Right forelimb (tissue), 1 donor: ENCODE data around the gene E2F4.

Source experiments
- DNase-seq: peaks from one replicate; pipeline ENCODE4 v3.0.0-alpha.2; 2018

Gene E2F4

DNA sequence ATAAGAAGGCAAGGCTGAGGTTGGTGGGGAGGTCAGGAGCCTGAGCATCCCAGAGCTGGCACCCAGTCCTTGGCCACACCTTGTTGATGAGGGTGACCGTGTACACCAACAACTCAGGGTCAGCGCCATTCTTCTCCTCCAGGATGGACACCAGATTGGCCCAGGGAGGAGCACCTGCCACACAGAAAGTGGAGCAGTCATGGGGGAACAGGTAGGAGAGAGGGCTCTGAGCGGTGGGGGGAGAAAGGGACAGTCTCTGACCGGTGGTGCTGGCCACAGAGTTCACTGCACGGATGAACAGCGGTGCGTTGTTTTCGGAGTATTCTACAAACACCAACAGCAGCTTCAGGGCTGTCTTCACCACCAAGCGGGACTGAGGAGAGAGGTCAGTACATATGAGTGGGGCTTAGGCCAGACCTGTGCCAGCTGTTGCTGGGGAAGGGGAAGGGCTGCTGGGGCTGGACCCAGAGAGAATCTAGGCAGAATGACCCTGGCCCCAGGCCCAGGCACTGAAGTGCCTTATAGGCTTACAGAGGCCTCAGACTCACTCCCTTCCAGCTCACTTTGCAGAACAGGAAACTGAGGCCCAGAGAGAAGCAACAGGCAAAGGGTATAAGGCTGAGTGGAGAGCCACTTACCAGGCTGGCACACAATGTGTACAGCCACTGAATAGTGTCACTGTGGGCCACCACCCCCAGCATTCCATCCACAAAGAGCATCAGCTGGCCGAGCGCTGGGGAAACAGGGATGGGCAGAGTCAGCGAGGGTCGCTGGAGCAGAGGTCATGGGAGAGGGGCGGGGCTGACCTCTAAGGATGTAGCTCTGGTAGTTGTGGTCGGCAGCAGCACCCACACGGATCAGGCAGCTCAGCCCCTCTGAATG lies 45.7 kb downstream of the E2F4 start:
- no peak for DNase-seq

DNA sequence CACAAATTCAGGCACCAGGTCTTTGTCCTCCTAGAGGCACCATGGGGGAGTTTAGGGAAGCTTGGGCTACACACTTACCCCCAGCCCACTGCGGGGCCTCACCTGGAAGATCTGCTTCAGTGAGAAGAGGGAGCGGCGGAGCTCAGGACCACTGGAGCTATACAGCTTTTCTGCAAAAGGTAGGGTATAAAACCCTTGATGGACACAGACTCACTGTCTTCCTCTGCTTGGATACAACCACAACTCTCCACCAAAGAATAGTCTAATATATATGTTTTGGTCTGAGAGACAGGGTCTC lies 46.3 kb downstream of the E2F4 start:
- DNase-seq: no peak

DNA sequence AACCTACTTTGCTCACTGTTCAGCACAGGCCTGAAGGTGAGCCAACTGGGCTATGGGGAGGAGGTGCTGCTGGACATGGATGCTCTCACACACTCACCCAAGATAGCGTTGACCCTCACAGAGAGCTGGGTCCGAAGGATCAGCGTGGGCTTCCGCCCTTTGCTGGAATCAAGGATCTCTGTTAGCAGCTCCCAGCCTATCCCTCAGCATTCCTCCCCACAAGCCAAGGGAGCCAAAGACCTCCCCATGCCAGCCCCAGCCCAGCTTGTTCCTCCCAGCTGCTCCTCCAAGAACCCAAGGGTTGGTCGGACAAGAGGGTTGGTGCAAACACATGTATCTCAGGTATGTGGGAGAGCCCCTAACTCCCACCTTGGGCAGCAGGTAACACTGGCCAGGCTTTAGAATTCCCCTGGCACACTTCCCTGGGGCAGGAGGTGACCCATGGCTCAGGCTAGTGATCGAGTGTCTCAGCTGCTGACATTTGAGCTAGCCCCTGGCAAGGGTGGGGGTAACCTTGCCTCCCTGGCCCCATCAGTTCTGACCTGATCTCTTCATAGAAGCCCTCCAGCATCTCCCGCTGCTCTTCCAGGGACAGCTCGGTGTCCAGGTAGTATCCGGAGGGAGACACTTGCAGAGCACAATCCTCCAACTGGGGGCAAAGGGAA lies 47.0 kb downstream of the E2F4 start:
- no peak for DNase-seq

DNA sequence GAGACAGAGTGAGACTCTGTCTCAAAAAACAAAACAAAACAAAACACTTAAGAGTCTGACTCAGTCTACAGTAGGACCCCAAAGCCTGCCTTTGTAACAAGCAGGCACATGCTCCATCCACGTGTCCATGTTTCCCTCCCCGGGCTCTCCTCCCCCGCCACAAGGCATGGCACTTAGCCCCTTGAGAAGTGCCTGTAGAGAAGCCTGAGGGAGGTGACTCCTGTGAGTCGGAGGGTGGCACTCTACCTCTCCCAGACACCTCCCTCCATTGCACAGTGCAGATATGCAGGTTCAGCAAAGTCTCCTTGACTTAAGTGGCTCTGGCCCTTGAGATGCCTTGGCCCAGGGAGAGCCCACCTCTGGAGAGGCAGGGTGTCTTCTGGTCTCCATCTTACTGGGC lies 48.6 kb downstream of the E2F4 start:
- DNase-seq: no peak

DNA sequence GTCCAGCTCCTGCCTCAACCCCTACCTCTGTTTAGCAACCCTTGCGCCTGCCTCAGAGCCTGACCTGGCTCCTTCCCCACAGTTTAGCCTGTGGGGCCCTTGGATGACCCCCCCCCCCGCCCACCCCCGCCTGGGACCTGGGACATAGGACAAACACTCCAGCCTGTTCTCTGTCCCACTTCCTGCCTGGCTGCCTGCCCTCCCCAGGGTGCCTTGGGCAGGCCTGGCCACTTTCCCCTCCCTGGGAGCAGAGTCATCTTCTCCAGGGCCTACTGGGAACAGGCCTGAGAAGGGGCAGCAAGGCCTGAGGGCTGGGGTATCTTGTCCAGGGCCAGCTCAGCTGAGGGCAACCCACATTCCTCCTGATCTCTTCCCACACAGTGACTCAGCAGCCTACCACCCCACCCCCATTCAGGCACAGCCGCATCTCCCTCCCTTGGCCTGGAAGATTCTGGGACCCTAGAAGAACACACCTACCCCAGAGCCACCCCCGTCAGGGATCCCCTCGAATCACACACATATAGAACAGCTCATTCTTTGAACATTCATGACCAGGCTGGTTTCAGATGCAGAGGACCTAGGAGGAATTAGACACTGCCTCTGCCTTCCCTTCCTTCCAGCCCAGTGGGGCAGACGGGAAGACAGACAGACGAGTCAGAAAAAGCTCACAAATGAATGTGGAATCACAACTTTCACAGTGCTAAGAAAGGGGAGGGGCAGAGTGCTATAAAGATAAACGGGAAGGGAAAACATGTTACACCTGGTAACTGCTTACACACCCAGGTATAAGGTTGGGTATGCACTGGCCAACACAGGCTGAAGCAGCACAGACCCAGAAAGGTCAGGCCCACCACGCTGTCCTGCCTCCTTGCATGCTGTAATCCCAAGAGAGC lies 49.3 kb downstream of the E2F4 start:
- DNase-seq: no peak

DNA sequence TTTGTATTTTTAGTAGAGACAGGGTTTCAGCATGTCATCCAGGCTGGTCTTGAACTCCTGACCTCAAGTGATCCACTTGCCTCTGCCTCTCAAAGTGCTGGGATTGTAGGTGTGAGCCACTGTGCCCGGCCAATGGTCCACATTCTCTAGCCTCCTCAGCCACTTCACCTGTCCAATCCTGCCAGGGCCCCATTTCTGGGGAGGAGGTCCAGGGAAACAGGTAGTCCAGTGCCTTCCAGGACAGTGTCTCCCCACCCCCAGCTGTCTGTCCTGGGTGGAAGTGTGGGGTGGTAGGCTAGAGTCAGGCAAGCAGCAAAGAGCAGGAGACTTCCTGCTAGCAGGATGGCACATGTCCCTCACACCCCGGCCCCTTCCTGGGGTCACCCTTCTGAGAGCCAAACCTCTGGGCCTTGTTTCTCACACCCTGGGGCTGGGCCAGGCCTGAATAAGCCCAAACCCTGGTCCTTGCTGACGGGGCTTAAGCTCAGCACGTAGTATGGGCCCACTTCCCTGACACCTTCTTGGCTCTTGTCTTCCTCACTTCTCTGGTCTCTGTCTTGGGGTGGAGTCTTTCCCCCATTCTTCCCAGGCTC lies 50.3 kb downstream of the E2F4 start:
- peak; percentile 22 for DNase-seq

DNA sequence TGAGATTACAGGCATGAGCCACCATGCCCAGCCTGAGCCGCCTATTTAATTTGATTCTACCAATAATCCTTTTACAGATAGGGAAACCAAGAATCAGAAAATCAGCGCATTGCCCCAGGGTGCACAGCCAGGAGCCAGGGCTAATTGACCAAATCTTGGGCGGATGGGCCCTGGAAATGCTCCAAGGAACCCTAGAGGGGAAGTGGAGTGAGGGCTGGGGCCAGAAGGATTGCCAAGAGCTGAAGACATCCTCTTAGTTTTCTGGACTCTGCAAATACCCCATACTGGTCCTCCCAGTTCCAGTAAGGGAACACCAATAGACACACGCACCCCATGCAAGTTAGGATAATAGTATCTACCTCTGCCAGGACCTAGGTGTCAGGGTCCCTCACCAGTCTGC lies 51.5 kb downstream of the E2F4 start:
- no peak for DNase-seq

DNA sequence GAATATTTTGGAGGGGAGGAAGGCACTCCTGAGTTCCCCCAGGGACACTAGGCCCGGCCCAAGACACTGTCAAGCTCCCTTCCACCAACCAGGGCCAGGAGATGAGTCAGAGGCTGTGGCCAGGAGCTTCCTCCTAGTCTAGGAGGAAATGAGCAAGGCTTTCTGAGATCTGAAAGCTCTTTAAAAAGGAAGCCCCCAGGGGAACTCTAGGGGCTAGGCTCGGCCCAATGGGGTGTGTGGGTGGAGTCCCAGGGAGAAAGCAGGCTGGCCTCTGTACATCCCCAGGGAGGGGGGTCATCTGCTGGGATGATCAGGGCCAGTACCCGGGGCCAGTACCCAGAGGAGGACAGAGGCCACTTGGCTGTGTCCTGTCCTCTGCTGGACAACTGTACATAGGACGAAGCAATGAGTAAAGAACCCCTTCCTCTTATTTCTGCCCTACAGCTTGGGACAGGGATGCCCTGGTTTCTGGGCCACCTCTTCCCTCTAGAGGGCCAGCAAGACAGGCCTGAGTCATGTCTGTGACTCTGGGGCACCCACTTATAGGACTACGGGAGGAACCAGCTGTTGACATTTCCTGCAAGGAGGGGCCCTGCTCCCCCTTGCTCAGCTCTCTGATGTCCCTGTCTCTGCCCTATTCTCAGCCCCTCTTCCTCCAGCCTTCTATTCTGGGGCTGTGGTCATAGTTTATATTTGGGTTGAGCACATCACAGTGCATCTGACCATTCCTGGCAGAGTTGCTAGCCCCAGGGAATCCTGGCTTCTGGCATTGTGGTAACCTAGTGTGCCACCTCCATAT lies 52.6 kb downstream of the E2F4 start:
- no peak for DNase-seq

DNA sequence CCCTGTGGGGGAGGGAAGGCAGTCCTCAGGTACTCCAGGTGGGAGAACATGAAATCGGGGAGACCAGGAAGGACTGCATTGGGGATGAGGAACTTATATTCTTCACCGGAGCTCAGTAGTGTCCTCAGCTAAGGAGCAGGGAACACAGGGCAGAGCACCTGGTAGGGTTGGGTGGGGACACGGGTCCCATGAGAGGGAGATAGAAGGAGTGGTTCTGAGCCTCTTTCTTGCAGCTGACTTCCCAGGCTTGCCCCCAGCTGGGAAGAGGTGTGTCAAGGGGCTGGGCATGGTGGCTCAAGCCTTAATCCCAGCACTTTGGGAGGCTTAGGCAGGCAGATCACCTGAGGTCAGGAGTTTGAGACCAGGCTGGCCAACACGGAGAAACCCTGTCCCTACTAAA lies 53.2 kb downstream of the E2F4 start:
- DNase-seq: no peak

DNA sequence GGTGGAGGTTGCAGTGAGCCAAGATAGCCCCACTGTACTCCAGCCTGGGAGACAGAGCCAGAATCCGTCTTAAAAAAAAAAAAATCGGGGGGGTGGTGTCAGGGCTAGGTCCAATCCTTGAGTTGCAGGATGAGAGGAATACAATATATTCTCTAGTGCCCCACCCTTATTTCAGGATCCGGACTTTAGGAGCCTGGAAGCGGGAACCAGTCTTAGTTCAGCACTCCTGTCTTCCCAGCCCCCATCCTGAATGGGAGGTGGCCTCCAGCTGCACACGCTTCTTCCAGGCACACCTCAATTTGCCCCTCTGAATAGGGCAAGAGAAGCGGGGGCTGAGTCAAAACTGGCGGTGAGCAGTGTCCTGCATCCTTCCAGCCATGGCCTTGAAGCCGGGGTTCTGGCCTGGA lies 53.7 kb downstream of the E2F4 start:
- DNase-seq: no peak

DNA sequence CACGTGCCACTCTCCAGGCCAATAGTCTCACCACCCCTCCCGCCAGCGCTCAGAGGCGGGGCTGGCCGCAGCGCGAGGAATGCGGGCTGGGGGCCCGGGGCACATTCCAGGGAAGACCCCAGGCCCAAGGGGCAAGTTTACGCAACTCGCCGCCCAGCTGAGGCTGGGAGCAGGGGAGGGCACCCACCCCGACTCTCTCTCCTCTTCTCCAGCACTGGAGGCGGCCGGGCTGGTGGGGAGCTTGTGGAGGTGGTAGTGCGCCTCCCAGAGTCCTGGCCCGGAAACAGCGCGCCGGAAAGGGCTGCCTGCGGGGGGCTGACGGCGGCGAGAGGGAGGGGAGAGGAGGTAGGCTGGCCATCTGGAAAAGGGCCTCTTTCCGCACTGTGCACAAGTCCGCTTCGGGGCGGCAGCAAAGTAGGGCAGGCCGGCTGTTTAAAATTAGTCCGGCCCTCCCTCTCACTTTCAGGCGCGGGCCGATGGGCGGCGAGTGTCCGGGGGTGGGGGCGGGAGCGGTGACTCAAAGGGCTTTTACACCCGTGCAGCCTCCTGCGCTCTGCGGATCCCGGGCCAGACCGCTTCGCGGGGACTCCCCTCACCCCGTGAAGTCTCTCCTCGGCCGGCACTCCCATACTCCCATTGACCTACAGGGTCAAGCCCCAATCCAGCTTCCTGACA lies 54.3 kb downstream of the E2F4 start:
- peak; percentile 84 for DNase-seq

DNA sequence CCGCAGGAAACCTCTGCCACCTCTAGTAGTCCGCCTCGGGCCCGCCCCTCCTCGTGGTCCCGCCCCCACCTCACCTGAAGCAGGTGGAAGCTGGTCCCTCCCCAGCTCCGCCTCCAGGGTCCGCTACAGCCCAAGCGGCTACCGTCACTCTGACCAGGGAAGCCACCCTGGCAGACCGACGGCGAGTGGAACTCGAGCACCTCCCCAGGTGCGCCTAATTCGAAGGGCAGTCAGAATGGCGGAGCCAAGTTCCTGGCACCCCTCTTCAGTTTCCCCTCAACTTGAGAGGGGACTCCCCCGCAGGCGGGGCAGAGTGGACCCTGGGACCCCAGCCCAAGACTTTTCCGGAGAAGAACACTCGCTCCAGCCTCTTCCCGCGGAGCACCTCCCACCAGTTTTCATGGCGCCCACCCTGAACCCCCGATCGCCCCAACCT lies 54.8 kb downstream of the E2F4 start:
- DNase-seq: peak; percentile 70

DNA sequence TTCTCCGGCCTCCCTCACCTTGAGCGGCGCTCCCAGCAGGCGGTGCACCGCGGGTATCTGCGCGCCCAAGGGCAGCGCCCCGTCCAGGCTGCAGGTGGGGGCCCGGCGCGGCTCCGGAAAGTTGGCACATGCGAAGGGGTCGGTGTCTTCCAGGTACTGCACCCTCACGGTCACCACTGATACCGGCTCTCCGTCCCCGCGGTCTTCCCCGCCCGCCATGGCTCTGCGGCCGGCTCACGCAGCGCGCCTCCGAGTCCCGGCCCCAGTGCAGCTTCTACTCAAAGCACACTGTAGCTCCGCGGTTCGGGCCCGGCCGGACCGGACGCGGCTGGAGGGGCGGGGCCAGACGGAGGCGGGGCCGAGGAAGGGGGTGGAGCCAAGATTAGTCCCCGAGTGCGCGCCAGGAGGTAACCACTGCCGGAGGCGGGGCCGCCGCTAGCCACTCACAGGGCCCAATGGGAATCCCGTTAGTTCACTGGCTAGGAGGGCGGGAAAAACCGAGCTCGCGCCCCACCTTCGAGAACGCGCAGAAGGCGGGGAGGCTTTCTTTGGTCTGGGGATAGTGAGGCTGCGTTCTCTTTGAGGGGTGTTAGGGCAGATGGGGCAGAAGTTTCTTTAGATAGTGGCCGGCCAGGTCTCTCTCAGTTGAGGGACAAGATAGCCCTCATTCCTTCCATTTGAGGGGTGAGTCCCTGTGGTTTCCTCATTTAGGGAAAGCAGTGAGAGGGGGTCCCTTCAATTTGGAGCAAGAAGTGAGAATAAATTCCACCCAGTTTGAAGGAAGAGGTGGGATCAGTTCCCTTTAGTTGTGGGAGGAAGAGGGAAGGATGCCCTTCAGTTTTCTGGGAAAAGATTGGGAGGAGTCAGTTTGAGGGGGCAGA lies 55.5 kb downstream of the E2F4 start, which contains the start of gene FHOD1:
Gene FHOD1, minus strand, starts transcription at position 290 of the 881 bp plus-strand sequence. Its CDS starts 71 bp downstream, at position 219.
- peak; percentile 97 for DNase-seq

DNA sequence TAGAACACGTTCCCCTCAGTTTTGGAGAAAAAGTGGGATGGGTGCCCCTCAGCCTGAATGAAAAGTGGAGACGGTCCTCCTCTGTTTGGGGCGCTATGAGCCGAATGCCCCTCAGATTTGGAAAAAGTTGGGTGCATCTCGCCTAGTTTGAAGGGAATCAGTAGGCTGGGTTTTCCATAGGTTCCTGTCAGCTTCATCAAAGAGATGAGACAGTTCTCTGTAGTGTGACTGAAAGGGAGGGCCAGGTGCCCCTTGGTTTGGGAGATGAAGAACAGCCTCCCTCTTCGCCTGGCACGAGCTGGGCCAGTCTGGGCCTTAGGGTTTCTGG lies 56.1 kb downstream of the E2F4 start:
- no peak for DNase-seq
